Ovary (tissue), 9 donors: ENCODE results near the gene FANCC. TPM values are rescaled to one million over a fixed set of nuclear protein-coding genes. Genes with fewer than 3 reads are reported as not detected.
"Not testable (repeated sequence)": the region's sequence is repeated elsewhere in the genome, so short reads cannot be mapped to it uniquely, and the experiment has no call there.

Experiments used
- DNase-seq, 5 donors: peaks; one replicate each; pipeline ENCODE4 v3.0.0-alpha.2; 2019 to 2020
- H3K27ac ChIP-seq, 2 donors: fragments of 200-600 bp; one replicate each; pipeline versions ENCODE4 v1.5.1 to v1.8.0; 2019 to 2022
- H3K27me3 ChIP-seq: fragments of 200-600 bp; one replicate; pipeline ENCODE4 v1.8.0; 2022
- H3K36me3 ChIP-seq: fragments of 200-600 bp; sonication (generic); one replicate; pipeline ENCODE4 v1.5.1; 2019
- H3K4me1 ChIP-seq: one replicate; pipeline ENCODE4 v1.8.1; 2013; ENCODE audit warnings: mild to moderate bottlenecking, moderate library complexity; ENCODE audit not compliant: insufficient read depth
- H3K4me3 ChIP-seq: fragments of 200-600 bp; sonication (generic); one replicate; pipeline ENCODE4 v1.5.1; 2017
- H3K9me3 ChIP-seq, 2 donors: fragments of 200-600 bp in 1 of 2; sonication (generic) in 1 of 2; one replicate each; pipeline versions ENCODE4 v1.5.1 to v1.8.1; 2013 to 2019; ENCODE audit warnings: mild to moderate bottlenecking in 1 of 2, moderate library complexity in 1 of 2
- EP300 ChIP-seq: sonication (generic); formaldehyde crosslinking; IDR thresholded peaks from one replicate; pipeline ENCODE4 v1.6.1; 2017; ENCODE audit warnings: antibody characterized with exemption
- POLR2A ChIP-seq: fragments of 450-650 bp; IDR thresholded peaks from one replicate; pipeline ENCODE4 v1.6.1; 2017; ENCODE audit warnings: antibody characterized with exemption, mild to moderate bottlenecking, moderate library complexity
- WGBS, 3 donors: extraction: QIAGEN DNeasy Blood & Tissue Kit in 1 of 3; methylation state at CpG; one replicate each; pipeline versions ENCODE4 v1.1.5 to v1.1.7; 2013 to 2017; 5-methylcytosine and 5-hydroxymethylcytosine counted together
- intact Hi-C, 4 donors: fragments of 100-400 bp; cut with DNase I; formaldehyde crosslinking; loops; one replicate each; pipeline versions ENCODE4 v1.11.0 to v1.15.1; 2022 to 2023
- polyA plus RNA-seq, 2 donors: library from polyadenylated mRNA; stranded (reverse); fragments of 200-250 nt in 1 of 2; fragments of 350-450 nt in 1 of 2; fragmentation: Illumina TruSeq in 1 of 2; extraction: RNeasy Lipid Tissue Mini Kit (QIAGEN cat#74804) in 1 of 2; gene quantifications; one replicate each; pipeline ENCODE4 v1.2.3, GENCODE V29; 2013 to 2014
- total RNA-seq, 7 donors: library from RNA; depleted of rRNA in 2 of 7; stranded (reverse); fragments of >200 nt in 2 of 7; fragmentation: NEBNext Ultra II Directional in 3 of 7; extraction: Animal tissue kit (Norgen Biotek cat#: 25700) in 3 of 7; gene quantifications; one replicate each; pipeline versions ENCODE4 v1.1.0 to v1.2.4, GENCODE V29; 2016 to 2023
- TF ChIP-seq, protein P1 (sequence below), 3 donors: fragments of 450-650 bp in 2 of 3; fragments of 200-600 bp in 1 of 3; IDR thresholded peaks; one replicate each; pipeline versions ENCODE4 v1.5.1 to v1.8.0; 2016 to 2022; ENCODE audit warnings: antibody characterized with exemption in 3 of 3, mild to moderate bottlenecking in 1 of 3
- donor health status: DM: no; HTN: no; CAD: no; lungs with moderate emphysema.
- donor health status: DM: no; HTN: no; CAD: no.
- donor health status: Bipolar disorder and iron deficiency.
- donor health status: DM: yes; HTN: yes; CAD: no.
- donor health status: DM: no; HTN: no; CAD: no.
- donor health status: DM: yes; HTN: yes; CAD: no.

FANCC gene
- total and polyA plus RNA-seq, 9 donors = 2.9 to 7.5 (median 4.9) TPM

GRCh38 chr9:95333426-95333825, 15.9 kb upstream of the FANCC start:
- no peaks in the 10 kb centered on the region for H3K36me3 ChIP-seq
- TF ChIP-seq POLR2A = no peak
- no peak for TF ChIP-seq EP300
- TF ChIP-seq, protein P1, sequence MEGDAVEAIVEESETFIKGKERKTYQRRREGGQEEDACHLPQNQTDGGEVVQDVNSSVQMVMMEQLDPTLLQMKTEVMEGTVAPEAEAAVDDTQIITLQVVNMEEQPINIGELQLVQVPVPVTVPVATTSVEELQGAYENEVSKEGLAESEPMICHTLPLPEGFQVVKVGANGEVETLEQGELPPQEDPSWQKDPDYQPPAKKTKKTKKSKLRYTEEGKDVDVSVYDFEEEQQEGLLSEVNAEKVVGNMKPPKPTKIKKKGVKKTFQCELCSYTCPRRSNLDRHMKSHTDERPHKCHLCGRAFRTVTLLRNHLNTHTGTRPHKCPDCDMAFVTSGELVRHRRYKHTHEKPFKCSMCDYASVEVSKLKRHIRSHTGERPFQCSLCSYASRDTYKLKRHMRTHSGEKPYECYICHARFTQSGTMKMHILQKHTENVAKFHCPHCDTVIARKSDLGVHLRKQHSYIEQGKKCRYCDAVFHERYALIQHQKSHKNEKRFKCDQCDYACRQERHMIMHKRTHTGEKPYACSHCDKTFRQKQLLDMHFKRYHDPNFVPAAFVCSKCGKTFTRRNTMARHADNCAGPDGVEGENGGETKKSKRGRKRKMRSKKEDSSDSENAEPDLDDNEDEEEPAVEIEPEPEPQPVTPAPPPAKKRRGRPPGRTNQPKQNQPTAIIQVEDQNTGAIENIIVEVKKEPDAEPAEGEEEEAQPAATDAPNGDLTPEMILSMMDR (IDR thresholded peaks at IDR 0.05) = no peak
- DNase-seq = no peak
- H3K4me3 ChIP-seq = no peak overlapping the region
- no peaks in the 10 kb centered on the region for H3K27me3 ChIP-seq
- no peak overlapping the region for H3K27ac ChIP-seq
- H3K4me1 ChIP-seq = no peaks in the 10 kb centered on the region
- intact Hi-C loops = no loop called here
- H3K9me3 ChIP-seq = no peaks in the 10 kb centered on the region
- WGBS, 3 donors = 18 to 25% (median 22%) methylated on average over 2 of the region's 2 CpGs

DNA sequence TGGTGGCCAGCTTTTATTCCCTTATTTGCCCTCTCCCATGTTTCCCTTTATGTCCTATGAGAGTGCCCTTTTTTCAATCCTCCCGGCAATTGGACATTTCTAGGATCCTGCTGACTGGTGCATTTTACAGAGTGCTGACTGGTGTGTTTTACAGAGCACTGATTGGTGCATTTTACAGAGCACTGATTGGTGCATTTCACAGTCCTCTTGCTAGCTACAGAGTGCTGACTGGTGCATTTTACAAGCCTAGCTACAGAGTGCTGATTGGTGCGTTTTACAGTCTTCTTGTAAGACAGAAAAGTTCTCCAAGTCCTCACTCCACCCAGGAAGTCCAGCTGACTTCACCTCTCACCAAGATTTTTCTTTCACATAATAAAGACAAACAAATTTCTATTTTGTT, 15.4 kb upstream of the FANCC start:
- Histone ChIP-seq H3K27ac (no peak overlapping the region), H3K4me3 (no peak overlapping the region), H3K4me1 (no peaks in the 10 kb centered on the region), H3K9me3 (no peaks in the 10 kb centered on the region), H3K36me3 (no peaks in the 10 kb centered on the region), H3K27me3 (no peaks in the 10 kb centered on the region)
- no peak for DNase-seq
- intact Hi-C loops = no loop called here
- 86 to 87% (median 86%) methylated on average over 2 of the region's 2 CpGs for WGBS, 3 donors
- TF ChIP-seq EP300 (no peak), POLR2A (no peak)
- TF ChIP-seq, protein P1 (IDR thresholded peaks at IDR 0.05) = no peak

DNA sequence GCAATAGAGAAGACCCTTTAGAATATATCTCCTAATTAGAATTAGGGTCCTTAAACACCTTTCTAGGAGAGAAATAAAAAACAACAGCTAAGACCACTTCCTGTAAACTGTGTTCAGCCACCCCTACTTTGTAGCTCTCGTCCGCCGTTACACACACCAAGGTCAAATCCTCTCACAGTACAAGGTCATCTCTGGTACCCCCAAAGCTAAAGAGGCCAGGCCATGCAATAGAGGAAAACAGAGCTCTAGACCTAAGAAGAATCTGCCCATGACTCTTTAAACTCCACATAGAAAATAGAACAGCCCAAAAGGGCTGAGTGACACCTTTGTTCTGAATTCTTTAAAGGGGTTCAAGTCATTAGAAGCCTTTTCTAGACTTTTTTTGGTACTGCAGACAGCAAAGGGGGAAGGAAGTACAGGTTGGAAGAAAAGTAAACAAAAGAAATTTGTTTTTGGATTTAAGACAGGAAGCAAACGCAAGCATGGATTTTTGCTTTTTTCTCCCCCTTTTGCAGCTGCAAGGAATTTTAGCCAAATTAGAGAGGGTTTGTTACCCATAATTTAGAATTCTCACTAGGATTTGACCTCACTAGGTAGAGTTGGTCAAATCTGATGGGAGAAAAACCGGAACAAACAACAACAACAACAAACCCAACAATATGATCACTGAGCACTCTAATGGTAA, 13.4 kb upstream of the FANCC start:
- TF ChIP-seq EP300 = no peak
- no peak for TF ChIP-seq POLR2A
- TF ChIP-seq, protein P1 (IDR thresholded peaks at IDR 0.05) = no peak
- WGBS, 3 donors = 54 to 69% (median 60%) methylated on average over 5 of the region's 5 CpGs
- Histone ChIP-seq H3K9me3 (no peaks in the 10 kb centered on the region), H3K4me1 (no peaks in the 10 kb centered on the region), H3K27ac (no peak overlapping the region), H3K4me3 (no peak overlapping the region), H3K27me3 (no peaks in the 10 kb centered on the region), H3K36me3 (no peaks in the 10 kb centered on the region)
- no peak for DNase-seq
- intact Hi-C loops = no loop called here

DNA sequence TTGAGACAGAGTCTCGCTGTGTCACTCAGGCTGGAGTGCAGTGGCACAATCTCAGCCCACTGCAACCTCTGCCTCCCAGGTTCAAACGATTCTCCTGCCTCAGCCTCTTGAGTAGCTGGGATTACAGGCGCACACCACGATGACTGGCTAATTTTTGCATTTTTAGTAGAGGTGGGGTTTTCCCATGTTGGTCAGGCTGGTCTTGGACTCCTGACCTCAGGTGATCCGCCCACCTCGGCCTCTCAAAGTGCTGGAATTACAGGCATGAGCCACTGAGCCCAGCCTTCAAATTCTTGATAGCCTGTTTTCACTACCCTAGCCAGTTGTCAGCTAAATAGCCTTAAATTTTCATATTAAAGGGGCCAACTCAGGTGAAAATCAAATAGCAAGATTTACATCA, 11.6 kb upstream of the FANCC start:
- intact Hi-C loops, H3K27me3 ChIP-seq, DNase-seq, H3K4me1 ChIP-seq, H3K36me3 ChIP-seq, H3K27ac ChIP-seq, H3K4me3 ChIP-seq, H3K9me3 ChIP-seq: not testable (repeated sequence)
- WGBS, 3 donors = 87 to 94% (median 93%) methylated on average over 6 of the region's 6 CpGs

DNA sequence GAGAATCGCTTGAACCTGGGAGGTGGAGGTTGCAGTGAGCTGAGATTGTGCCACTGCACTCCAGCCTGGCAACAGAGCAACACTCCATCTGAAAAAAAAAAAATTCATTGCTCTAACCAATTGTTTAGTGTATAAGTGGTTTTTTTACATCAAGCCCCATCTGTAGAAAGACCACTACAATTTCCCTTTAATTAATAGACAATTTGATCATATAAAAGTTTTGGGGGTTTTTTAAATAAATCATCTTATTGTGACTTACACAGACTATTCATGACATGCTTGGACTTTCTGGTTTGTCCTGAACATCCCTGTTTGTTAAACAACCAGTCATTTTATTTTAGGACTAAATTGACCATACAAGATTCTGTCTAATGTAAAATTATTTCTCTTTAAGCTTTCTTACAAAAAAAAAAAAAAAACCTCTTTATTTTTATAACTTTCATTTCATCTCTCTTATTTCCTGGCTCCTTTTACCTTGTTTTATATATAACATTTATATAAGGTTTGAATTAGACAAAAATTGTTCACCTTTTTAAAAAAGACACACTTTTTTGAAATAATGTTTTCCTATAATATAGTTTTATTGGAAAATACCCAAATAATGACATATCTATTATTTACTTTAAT, 9.8 kb upstream of the FANCC start:
- Histone ChIP-seq H3K9me3 (no peaks in the 10 kb centered on the region), H3K27ac (no peak overlapping the region), H3K4me1 (no peaks in the 10 kb centered on the region), H3K36me3 (no peaks in the 10 kb centered on the region), H3K27me3 (no peaks in the 10 kb centered on the region), H3K4me3 (no peak overlapping the region)
- 40 to 55% (median 45%) methylated on average over 1 of the region's 1 CpG for WGBS, 3 donors
- TF ChIP-seq, protein P1 (IDR thresholded peaks at IDR 0.05) = no peak
- no peak for TF ChIP-seq POLR2A
- no peak for TF ChIP-seq EP300
- intact Hi-C loops = no loop called here
- DNase-seq = no peak
